ENCODE data around the gene TTN.
A peak's percentile ranks its signal among the peaks of the same experiment; 100 is the strongest.

The TTN gene

GRCh38 chr2:178491612-178492011 is 315.6 kb downstream of the TTN start:
- no peak for DNase-seq (ENCODE audit: low read depth)
- TF ChIP-seq CTCF (IDR thresholded peaks at IDR 0.05; ENCODE audit: low read depth, low read length, missing control alignments), result no peak
- H3K4me3 ChIP-seq (ENCODE audit: low read depth, low read length), result no peak overlapping the region

DNA sequence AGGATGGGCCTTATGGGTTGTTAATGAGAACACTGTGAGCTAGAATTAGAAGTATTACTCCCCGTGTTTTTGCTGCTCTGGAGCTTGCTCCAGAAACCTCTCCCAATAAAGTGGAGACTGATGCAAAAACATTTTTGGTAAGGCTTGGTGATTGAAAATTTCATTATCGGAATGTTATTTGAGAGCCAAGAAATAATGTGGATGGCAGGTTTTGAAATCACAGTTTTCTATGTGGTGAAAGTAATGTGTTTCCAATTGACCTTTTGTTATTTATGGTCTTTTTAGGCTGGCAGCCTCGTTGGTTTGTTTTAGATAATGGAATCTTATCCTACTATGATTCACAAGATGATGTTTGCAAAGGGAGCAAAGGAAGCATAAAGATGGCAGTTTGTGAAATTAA is 321.9 kb downstream of the TTN start:
- H3K4me3 ChIP-seq (ENCODE audit: low read depth, low read length), result no peak overlapping the region
- no peak for TF ChIP-seq CTCF (IDR thresholded peaks at IDR 0.05; ENCODE audit: low read depth, low read length, missing control alignments)
- DNase-seq (ENCODE audit: low read depth), result no peak

GRCh38 chr2:178484245-178485041 is 322.8 kb downstream of the TTN start:
- no peak overlapping the region for H3K4me3 ChIP-seq (ENCODE audit: low read depth, low read length)
- no peak for TF ChIP-seq CTCF (IDR thresholded peaks at IDR 0.05; ENCODE audit: low read depth, low read length, missing control alignments)
- DNase-seq (ENCODE audit: low read depth), result no peak

GRCh38 chr2:178482437-178482836 is 324.8 kb downstream of the TTN start:
- H3K4me3 ChIP-seq (ENCODE audit: low read depth, low read length), result peak overlapping the region; percentile 33; the same call in 1 of the 2 replicates
- TF ChIP-seq CTCF (IDR thresholded peaks at IDR 0.05; ENCODE audit: low read depth, low read length, missing control alignments), result no peak
- DNase-seq (ENCODE audit: low read depth), result peak; percentile 66

DNA sequence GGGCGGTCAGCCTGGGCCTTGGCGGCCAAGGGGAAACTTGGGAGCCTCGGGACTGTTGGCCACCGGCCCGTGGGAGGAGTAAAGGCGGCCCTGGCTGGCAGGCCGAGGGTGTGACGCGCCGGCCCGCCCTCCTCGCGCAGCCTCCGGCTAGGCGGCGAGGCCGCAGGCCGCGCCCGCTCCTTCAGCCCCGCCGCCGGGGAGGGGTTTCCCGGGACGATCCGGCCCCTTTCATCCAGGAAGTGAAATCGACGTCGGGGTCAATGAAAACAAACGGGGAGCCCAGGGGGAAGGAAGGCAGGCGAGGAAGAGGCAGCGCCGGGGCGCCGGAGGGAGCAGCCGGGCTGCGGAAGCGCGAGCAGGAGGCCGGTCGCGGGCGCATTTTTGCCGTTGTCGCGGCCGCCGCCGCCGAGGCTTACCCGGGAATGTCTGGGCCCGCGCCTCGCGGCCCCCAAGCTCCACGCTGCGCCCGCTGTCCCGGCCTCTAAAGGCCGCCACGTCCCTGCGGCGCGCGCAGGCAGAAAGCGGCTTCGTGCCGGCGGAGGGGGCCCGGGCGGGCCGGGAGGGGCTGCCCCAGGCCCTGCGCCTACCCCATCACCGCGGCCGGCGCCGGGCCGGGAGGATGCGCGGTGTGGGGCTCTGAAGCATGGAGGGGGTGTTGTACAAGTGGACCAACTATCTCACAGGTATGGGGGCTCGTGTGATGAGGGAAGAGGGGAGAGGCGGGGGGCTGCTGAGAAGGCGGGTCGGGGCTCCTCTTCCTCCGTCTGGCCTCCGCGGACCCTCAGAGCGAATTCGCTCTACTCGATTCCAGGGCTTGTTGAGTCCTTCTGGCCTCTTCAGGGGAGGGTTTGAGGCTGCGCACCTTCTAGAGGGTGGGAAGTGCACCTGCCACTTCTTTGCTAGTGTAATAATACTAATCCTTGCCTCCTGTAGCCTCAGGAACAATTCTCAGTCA is 326.7 kb downstream of the TTN start, which contains the start of gene PLEKHA3:
Gene PLEKHA3 (plus strand): TSS at position 231 of the 955 bp plus-strand sequence. CDS start 413 bp downstream, at position 644.
- peak within 1 kb of the TSS; percentile 85 for H3K4me3 ChIP-seq (ENCODE audit: low read depth, low read length)
- no peak for TF ChIP-seq CTCF (IDR thresholded peaks at IDR 0.05; ENCODE audit: low read depth, low read length, missing control alignments)
- DNase-seq (ENCODE audit: low read depth), result peak; percentile 50

- peak overlapping the region; percentile 85 for H3K4me3 ChIP-seq (ENCODE audit: low read depth, low read length)
- TF ChIP-seq CTCF (IDR thresholded peaks at IDR 0.05; ENCODE audit: low read depth, low read length, missing control alignments), result no peak
- no peak for DNase-seq (ENCODE audit: low read depth)
These were observed 327.4 kb downstream of the TTN start for GRCh38 chr2:178479758-178480226.
